H7 (cell line): ENCODE measurements around the gene RAB9B. TPM values are rescaled to one million over a fixed set of nuclear protein-coding genes. Genes with fewer than 3 reads are reported as not detected.

ENCODE experiments used
- DNase-seq: peaks from one replicate; pipeline ENCODE4 v3.0.0; 2012
- H3K27me3 ChIP-seq: 2 replicates; pipeline ENCODE4 v1.6.0; 2011; ENCODE audit warnings: mild to moderate bottlenecking, low read length; ENCODE audit not compliant: control insufficient read depth, insufficient read depth
- H3K36me3 ChIP-seq: replicated peaks from 2 replicates; pipeline ENCODE4 v1.5.1; 2011; ENCODE audit warnings: low read length; ENCODE audit not compliant: control insufficient read depth, insufficient read depth
- H3K4me3 ChIP-seq: 2 replicates; pipeline ENCODE4 v1.5.1; 2011; ENCODE audit warnings: low read depth, mild to moderate bottlenecking, control low read depth, low read length, moderate library complexity; ENCODE audit not compliant: insufficient read depth
- total RNA-seq: library from RNA; depleted of rRNA; stranded (reverse); fragments of >200 nt; shearing (Covaris generic); gene quantifications from 2 replicates; pipeline ENCODE4 v1.2.3, GENCODE V29; 2014

The RAB9B gene
- total RNA-seq, 1 experiment from 2014 or later: 0.48 TPM

- DNase-seq: no peak
- no peak overlapping the region for H3K4me3 ChIP-seq
- H3K36me3 ChIP-seq: peaks cover 37% of the 10 kb centered on the region
- H3K27me3 ChIP-seq: no peaks in the 10 kb centered on the region
These were observed 40.1 kb downstream of the RAB9B start for GRCh38 chrX:103791826-103792485.

- peaks cover 44% of the 10 kb centered on the region for H3K36me3 ChIP-seq
- H3K27me3 ChIP-seq: no peaks in the 10 kb centered on the region
- no peak overlapping the region for H3K4me3 ChIP-seq
- no peak for DNase-seq
These were observed 40.8 kb downstream of the RAB9B start for GRCh38 chrX:103791228-103791627.

GRCh38 chrX:103789004-103789403, 43.1 kb downstream of the RAB9B start:
- H3K4me3 ChIP-seq: no peak overlapping the region
- H3K36me3 ChIP-seq: peaks cover 59% of the 10 kb centered on the region
- H3K27me3 ChIP-seq: no peaks in the 10 kb centered on the region
- no peak for DNase-seq

- Histone ChIP-seq H3K36me3 (peaks cover 67% of the 10 kb centered on the region), H3K4me3 (no peak overlapping the region), H3K27me3 (no peaks in the 10 kb centered on the region)
- no peak for DNase-seq
These were observed 48.1 kb downstream of the RAB9B start for GRCh38 chrX:103783971-103784370.

- no peaks in the 10 kb centered on the region for H3K27me3 ChIP-seq
- peaks cover 63% of the 10 kb centered on the region for H3K36me3 ChIP-seq
These were observed 48.9 kb downstream of the RAB9B start for GRCh38 chrX:103783196-103783595.

GRCh38 chrX:103782640-103783039, 49.4 kb downstream of the RAB9B start:
- DNase-seq: no peak
- no peaks in the 10 kb centered on the region for H3K27me3 ChIP-seq
- peaks cover 62% of the 10 kb centered on the region for H3K36me3 ChIP-seq
- H3K4me3 ChIP-seq: no peak overlapping the region

More at GRCh38 chrX:103783196-103783595, 48.9 kb downstream of the RAB9B start:
- DNase-seq: no peak
- H3K4me3 ChIP-seq: no peak overlapping the region

GRCh38 chrX:103781706-103782105, 50.4 kb downstream of the RAB9B start:
- no peaks in the 10 kb centered on the region for H3K27me3 ChIP-seq
- H3K4me3 ChIP-seq: no peak overlapping the region
- DNase-seq: no peak
- peaks cover 61% of the 10 kb centered on the region for H3K36me3 ChIP-seq

GRCh38 chrX:103781062-103781402, 51.0 kb downstream of the RAB9B start:
- Histone ChIP-seq H3K27me3 (no peaks in the 10 kb centered on the region), H3K36me3 (peaks cover 54% of the 10 kb centered on the region), H3K4me3 (no peak overlapping the region)
- no peak for DNase-seq

- Histone ChIP-seq H3K27me3 (no peaks in the 10 kb centered on the region; the same call in 1 of the 2 replicates), H3K4me3 (no peak overlapping the region), H3K36me3 (peaks cover 51% of the 10 kb centered on the region)
- no peak for DNase-seq
These were observed 51.6 kb downstream of the RAB9B start for GRCh38 chrX:103780336-103781061.

- no peaks in the 10 kb centered on the region; the same call in 1 of the 2 replicates for H3K27me3 ChIP-seq
- no peak overlapping the region for H3K4me3 ChIP-seq
- DNase-seq: no peak
- H3K36me3 ChIP-seq: peaks cover 54% of the 10 kb centered on the region
These were observed 52.8 kb downstream of the RAB9B start for GRCh38 chrX:103779141-103779789.

- no peak for DNase-seq
- H3K4me3 ChIP-seq: no peak within 1 kb of the TSS; the same call in 1 of the 2 replicates
- H3K36me3 ChIP-seq: peaks cover 53% of the 10 kb centered on the region
These were observed 55.5 kb downstream of the RAB9B start, which contains the start of gene PLP1 for GRCh38 chrX:103776546-103776945. PLP1 (plus strand) TSS chrX:103776840; CDS start chrX:103776996, 156 bp downstream.

GRCh38 chrX:103774070-103774642, 57.9 kb downstream of the RAB9B start:
- Histone ChIP-seq H3K27me3 (no peaks in the 10 kb centered on the region; the same call in 1 of the 2 replicates), H3K4me3 (no peak overlapping the region), H3K36me3 (peaks cover 43% of the 10 kb centered on the region)
- DNase-seq: no peak

More at GRCh38 chrX:103776546-103776945, 55.5 kb downstream of the RAB9B start, which contains the start of gene PLP1:
- H3K27me3 ChIP-seq: no peaks in the 10 kb centered on the region; the same call in 1 of the 2 replicates

GRCh38 chrX:103773445-103773844, 58.6 kb downstream of the RAB9B start:
- DNase-seq: no peak
- H3K36me3 ChIP-seq: peaks cover 40% of the 10 kb centered on the region
- no peaks in the 10 kb centered on the region; the same call in 1 of the 2 replicates for H3K27me3 ChIP-seq

More at GRCh38 chrX:103773445-103773844, 58.6 kb downstream of the RAB9B start:
- H3K4me3 ChIP-seq: no peak overlapping the region
